Aorta (tissue), 5 donors: ENCODE results near the gene LXN. TPM values are rescaled to one million over a fixed set of nuclear protein-coding genes. Genes with fewer than 3 reads are reported as not detected.

Experiments used
- ATAC-seq: fragments of 200-7000 bp; cut with Tn5 transposase; one replicate; pipeline ENCODE4 v1.9.1; 2022; ENCODE audit warnings: moderate library complexity; ENCODE audit not compliant: low FRiP score
- DNase-seq, 2 donors: peaks; one replicate each; pipeline ENCODE4 v3.0.0-alpha.2; 2020
- H3K27ac ChIP-seq, 2 donors: one replicate each; pipeline ENCODE4 v1.5.1; 2013; ENCODE audit warnings: low read length in 2 of 2, mild to moderate bottlenecking in 2 of 2, moderate library complexity in 2 of 2, control low read depth in 1 of 2, inconsistent platforms in 1 of 2, low read depth in 1 of 2
- H3K27me3 ChIP-seq, 2 donors: one replicate each; pipeline ENCODE4 v1.6.1; 2013; ENCODE audit warnings: control low read depth in 1 of 2, low read length in 1 of 2, mild to moderate bottlenecking in 1 of 2, moderate library complexity in 1 of 2; ENCODE audit not compliant: insufficient read depth in 2 of 2, control insufficient read depth in 1 of 2
- H3K36me3 ChIP-seq, 2 donors: one replicate each; pipeline ENCODE4 v1.6.1; 2013; ENCODE audit warnings: control low read depth in 1 of 2, low read length in 1 of 2, mild to moderate bottlenecking in 1 of 2; ENCODE audit not compliant: insufficient read depth in 2 of 2, control insufficient read depth in 1 of 2
- H3K4me1 ChIP-seq, 2 donors: one replicate each; pipeline ENCODE4 v1.6.1; 2013; ENCODE audit warnings: low read length in 2 of 2, control low read depth in 1 of 2, mild to moderate bottlenecking in 1 of 2, moderate library complexity in 1 of 2; ENCODE audit not compliant: insufficient read depth in 2 of 2, control insufficient read depth in 1 of 2
- H3K4me3 ChIP-seq, 2 donors: one replicate each; pipeline ENCODE4 v1.5.1; 2013; ENCODE audit warnings: low read length in 2 of 2, control low read depth in 1 of 2, mild to moderate bottlenecking in 1 of 2
- H3K9me3 ChIP-seq: one replicate; pipeline ENCODE4 v1.6.1; 2013; ENCODE audit warnings: mild to moderate bottlenecking, low read length; ENCODE audit not compliant: control insufficient read depth
- WGBS, 2 donors: extraction: QIAGEN DNeasy Blood & Tissue Kit; methylation state at CpG; one replicate each; pipeline ENCODE4 v1.1.7; 2013; 5-methylcytosine and 5-hydroxymethylcytosine counted together
- intact Hi-C, 2 donors: fragments of 100-400 bp; cut with DNase I; formaldehyde crosslinking; loops; one replicate each; pipeline versions ENCODE4 v1.14.2 to v1.15.0; 2022
- polyA plus RNA-seq, 2 donors: library from polyadenylated mRNA; stranded (reverse); fragments of 200-250 nt; gene quantifications; one replicate each; pipeline ENCODE4 v1.2.3, GENCODE V29; 2013
- total RNA-seq, 2 donors: library from RNA; stranded (reverse); fragmentation: NEBNext Ultra II Directional; extraction: Animal tissue kit (Norgen Biotek cat#: 25700); gene quantifications; one replicate each; pipeline ENCODE4 v1.2.1, GENCODE V29; 2021
- donor health status: healthy with polysubstance abuse.
- donor health status: Bipolar disorder and iron deficiency.
- donor health status: DM: no; HTN: no; CAD: no.
- donor health status: DM: no; HTN: no; CAD: no.
- donor health status: DM: yes; HTN: yes; CAD: no.

LXN gene
- total and polyA plus RNA-seq, 4 donors: 14.1 to 78.1 (median 38.8) TPM

- no peaks in the 10 kb centered on the region for H3K36me3 ChIP-seq
- intact Hi-C loops: loop anchor here in 1 of 2 donors (5.0 kb wide), 1 partner anchor 105 kb away; no protein-coding TSS in a partner anchor
- WGBS, 2 donors: 93 to 97% methylated on average over 7 of the region's 7 CpGs
Measured at GRCh38 chr3:158642005-158642404, 30.4 kb downstream of the LXN start.

GRCh38 chr3:158640646-158641045 is 31.8 kb downstream of the LXN start:
- ATAC-seq (no peak), DNase-seq (no peak)
- WGBS, 2 donors: 83 to 86% methylated on average over 7 of the region's 7 CpGs
- H3K27ac ChIP-seq: no peak overlapping the region
- no peaks in the 10 kb centered on the region for H3K9me3 ChIP-seq
- H3K36me3 ChIP-seq: no peaks in the 10 kb centered on the region
- intact Hi-C loops: loop anchor here in 1 of 2 donors (5.0 kb wide), 1 partner anchor 103 kb away; no protein-coding TSS in a partner anchor
- no peaks in the 10 kb centered on the region for H3K27me3 ChIP-seq
- H3K4me1 ChIP-seq: no peaks in the 10 kb centered on the region
- H3K4me3 ChIP-seq: no peak overlapping the region

More at GRCh38 chr3:158642005-158642404, 30.4 kb downstream of the LXN start:
- Histone ChIP-seq H3K9me3 (no peaks in the 10 kb centered on the region), H3K27me3 (no peaks in the 10 kb centered on the region), H3K27ac (no peak overlapping the region), H3K4me1 (peaks cover 0 to 2% of the 10 kb centered on the region in 2 donors), H3K4me3 (no peak overlapping the region)
- no peak for ATAC-seq
- DNase-seq: no peak

- no peaks in the 10 kb centered on the region for H3K27me3 ChIP-seq
- intact Hi-C loops: no loop called here
- no peak overlapping the region for H3K27ac ChIP-seq
- no peaks in the 10 kb centered on the region for H3K9me3 ChIP-seq
- no peak for DNase-seq
- no peak overlapping the region for H3K4me3 ChIP-seq
- no peaks in the 10 kb centered on the region for H3K36me3 ChIP-seq
- no peaks in the 10 kb centered on the region for H3K4me1 ChIP-seq
- ATAC-seq: no peak
Measured at GRCh38 chr3:158631981-158632380, 40.5 kb downstream of the LXN start.

- Histone ChIP-seq H3K9me3 (peaks cover 4% of the 10 kb centered on the region), H3K36me3 (no peaks in the 10 kb centered on the region), H3K27ac (no peak overlapping the region), H3K4me3 (no peak overlapping the region), H3K4me1 (no peaks in the 10 kb centered on the region), H3K27me3 (no peaks in the 10 kb centered on the region)
- DNase-seq (no peak), ATAC-seq (no peak)
- intact Hi-C loops: no loop called here
- 0 to 75% methylated on average over 1 of the region's 1 CpG for WGBS, 2 donors
Measured at GRCh38 chr3:158625881-158626280, 46.6 kb downstream of the LXN start.

- intact Hi-C loops: no loop called here
- DNase-seq: no peak
- H3K36me3 ChIP-seq: no peaks in the 10 kb centered on the region
- H3K4me3 ChIP-seq: no peak overlapping the region
- H3K27ac ChIP-seq: no peak overlapping the region
- H3K9me3 ChIP-seq: peaks cover 4% of the 10 kb centered on the region
- ATAC-seq: no peak
- H3K4me1 ChIP-seq: no peaks in the 10 kb centered on the region
- WGBS, 2 donors: 52 to 56% methylated on average over 1 of the region's 1 CpG
- no peaks in the 10 kb centered on the region for H3K27me3 ChIP-seq
Measured at GRCh38 chr3:158617982-158618875, 54.2 kb downstream of the LXN start.

Other genes with a start within 250 kb of the LXN start
- 1 to 10 TPM; 8.7 to 8.8 TPM for gene MLF1, start 101.5 kb downstream of the LXN start, total RNA-seq
- 1 to 10 TPM; 2.3 to 8.3 TPM for gene MLF1, start 101.5 kb downstream of the LXN start, polyA plus RNA-seq
- 10 to 100 TPM; 39.3 to 42.3 TPM for gene GFM1, start 28.1 kb downstream of the LXN start, total RNA-seq
- 10 to 100 TPM; 12.4 to 14.0 TPM for gene GFM1, start 28.1 kb downstream of the LXN start, polyA plus RNA-seq
- 100 to 1,000 TPM; 222 to 323 TPM for gene RARRES1, start 59.8 kb upstream of the LXN start, total RNA-seq
- 10 to 100 TPM in 1 of 2 donors, 1 to 10 TPM in 1; 2.4 to 17.8 TPM for gene RARRES1, start 59.8 kb upstream of the LXN start, polyA plus RNA-seq
- 10 to 100 TPM; 71.5 to 81.0 TPM for gene MFSD1, start 129.4 kb upstream of the LXN start, total RNA-seq
- gene MFSD1, start 129.4 kb upstream of the LXN start, polyA plus RNA-seq: 10 to 100 TPM; 44.9 to 63.5 TPM